ENCODE measurements around the gene PNMA6E. TPM values are rescaled to one million over a fixed set of nuclear protein-coding genes. Genes with fewer than 3 reads are reported as not detected.

Gene PNMA6E
- total RNA-seq, result not detected

DNA sequence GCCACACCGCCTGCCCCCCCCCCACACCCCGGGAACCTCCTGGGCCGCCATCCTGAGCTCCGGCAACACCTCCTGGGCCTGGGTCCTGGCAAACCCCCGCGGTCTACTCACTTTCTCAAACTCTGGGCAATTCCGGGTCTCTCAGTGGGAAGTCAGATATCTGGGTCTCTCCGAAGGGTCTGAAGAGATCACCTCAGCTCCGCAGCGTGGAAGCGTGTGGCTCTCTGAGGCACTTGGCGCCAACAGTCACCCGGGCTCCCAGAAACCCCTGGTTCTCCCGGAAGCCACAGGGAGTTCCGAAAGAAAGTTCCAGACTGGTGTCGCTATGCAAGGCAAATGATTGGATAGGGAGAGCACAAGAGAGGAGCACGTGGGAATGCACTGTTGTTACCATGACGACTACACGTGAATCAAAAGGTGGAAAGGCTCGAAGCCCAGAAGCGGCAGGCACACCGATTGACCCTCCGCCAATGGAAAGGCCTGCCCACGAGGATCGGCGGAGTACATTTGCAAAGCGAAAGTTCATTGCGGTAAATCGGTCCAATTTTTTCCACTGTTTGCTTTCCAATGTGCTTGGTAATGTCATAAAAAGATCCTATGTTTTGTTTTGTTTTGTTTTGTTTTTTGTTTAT is at the start of gene PNMA6E:
Gene PNMA6E, minus strand, starts transcription at position 218 of the 632 bp plus-strand sequence. CDS start 2,501 bp downstream, outside the sequence.
- no peak for DNase-seq (ENCODE audit: low spot score)

DNA sequence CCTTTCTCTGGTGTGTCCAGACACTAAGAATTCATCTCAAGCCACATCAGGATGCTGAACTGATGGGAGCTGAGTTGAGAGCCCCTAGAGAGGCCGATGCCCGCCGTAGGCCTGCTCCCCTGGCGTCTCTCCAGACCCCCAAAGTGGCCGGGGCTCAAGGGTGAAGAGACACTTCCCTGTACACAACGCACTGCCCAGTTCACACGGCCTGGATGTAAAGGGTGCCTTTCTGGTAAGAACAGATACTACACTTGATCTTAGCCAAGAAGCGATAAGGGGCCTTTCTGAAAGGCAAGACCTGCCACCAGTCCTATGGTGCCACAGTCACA is 49.8 kb upstream of the PNMA6E start:
- DNase-seq (ENCODE audit: low spot score), result no peak

DNA sequence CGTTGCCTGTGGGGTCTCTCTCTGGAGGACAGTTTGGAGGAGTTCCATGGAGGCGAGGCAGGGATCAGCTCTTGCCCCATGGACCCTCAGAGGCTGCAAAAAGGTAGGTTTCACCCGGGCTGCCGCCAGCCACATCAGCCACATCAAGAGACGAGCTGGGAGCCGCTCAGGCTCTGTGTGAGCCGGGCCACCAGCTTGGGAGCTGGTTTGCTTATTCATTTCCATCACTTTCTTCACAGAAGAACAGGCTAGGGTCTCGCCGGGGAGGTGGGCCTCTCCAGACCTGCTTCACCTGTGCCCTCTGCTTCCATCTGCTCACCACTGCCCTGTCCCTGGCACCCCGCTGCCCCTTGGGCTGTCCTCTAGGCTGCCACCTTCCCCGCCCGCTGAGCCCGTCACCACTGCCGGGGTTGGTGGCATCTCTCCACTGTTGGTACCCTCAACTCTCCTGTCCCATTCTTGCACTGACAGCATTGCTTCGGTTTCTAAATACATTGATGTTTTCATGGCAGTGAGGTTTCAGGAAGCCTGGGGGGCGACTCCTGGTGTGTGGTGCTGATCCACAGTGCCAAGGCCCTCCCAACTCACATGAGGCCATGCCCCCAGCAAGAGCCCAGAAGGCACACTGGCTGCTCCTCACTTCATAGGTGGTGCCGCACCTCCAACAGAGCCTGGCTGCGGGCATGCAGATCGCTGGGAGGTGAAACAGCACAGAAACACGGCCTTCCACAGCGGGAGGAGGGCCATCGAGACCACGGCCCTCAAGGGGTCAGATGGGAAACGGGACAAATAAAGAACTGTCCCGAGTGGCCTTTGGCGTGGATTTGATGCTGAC is 49.2 kb upstream of the PNMA6E start:
- DNase-seq (ENCODE audit: low spot score), result no peak

DNA sequence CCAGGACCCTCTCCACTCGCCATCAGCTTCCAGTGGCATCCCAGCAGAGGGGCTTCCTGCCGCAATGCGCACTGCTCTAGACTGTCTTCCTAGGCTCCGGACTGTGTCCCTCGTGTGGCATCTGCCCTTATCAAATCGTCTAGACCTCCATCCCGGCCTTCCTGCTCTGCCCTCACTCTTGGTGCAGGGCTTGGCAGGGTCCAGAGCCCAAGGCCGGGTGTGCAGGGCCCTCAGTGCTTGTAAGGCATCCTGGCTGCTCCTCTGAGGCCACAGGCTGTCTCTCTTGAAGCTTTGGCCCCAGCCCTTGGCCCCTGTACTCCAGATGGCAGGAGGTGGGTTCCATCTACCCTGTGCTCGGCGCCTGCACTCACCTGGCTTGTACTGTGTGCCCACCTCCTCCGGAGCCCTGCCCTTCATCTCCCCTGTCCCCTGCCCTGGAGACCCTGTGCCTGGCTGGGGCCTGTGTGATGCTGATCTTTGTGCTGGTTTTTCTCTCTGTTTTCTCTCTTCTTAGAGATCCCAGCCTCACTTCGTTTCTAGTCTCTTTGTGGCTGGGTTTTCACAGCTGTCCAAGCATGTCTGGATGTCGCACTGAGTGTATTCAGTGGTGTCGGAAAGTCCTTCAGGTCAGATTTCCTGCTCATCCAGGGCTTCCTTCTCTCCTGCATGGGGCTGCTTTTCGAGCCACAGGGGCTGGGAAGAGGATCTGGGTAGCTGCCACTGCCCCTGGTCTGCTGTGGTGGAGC is 48.4 kb upstream of the PNMA6E start:
- no peak for DNase-seq (ENCODE audit: low spot score)

- DNase-seq (ENCODE audit: low spot score), result no peak
Measured at GRCh38 chrX:153448556-153449367, 47.6 kb upstream of the PNMA6E start.

GRCh38 chrX:153447581-153447960 is 46.4 kb upstream of the PNMA6E start:
- DNase-seq (ENCODE audit: low spot score), result no peak

- no peak for DNase-seq (ENCODE audit: low spot score)
Measured at GRCh38 chrX:153446950-153447580, 45.9 kb upstream of the PNMA6E start.

DNA sequence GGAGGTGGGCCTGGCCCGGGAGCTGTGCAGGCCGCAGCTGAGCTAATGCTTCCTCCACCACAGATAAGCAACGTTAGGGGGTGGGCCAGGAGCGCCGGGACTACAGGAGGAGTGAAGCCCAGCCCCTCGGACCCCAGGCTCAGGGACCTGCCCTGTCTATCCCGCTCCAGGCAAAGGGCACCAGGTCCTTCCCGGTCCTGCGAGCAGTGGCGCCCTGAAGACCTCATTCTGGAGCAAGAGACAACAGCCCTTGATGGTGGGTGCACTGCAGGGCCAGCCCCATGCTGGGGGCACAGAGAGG is 45.4 kb upstream of the PNMA6E start:
- no peak for DNase-seq (ENCODE audit: low spot score)

DNA sequence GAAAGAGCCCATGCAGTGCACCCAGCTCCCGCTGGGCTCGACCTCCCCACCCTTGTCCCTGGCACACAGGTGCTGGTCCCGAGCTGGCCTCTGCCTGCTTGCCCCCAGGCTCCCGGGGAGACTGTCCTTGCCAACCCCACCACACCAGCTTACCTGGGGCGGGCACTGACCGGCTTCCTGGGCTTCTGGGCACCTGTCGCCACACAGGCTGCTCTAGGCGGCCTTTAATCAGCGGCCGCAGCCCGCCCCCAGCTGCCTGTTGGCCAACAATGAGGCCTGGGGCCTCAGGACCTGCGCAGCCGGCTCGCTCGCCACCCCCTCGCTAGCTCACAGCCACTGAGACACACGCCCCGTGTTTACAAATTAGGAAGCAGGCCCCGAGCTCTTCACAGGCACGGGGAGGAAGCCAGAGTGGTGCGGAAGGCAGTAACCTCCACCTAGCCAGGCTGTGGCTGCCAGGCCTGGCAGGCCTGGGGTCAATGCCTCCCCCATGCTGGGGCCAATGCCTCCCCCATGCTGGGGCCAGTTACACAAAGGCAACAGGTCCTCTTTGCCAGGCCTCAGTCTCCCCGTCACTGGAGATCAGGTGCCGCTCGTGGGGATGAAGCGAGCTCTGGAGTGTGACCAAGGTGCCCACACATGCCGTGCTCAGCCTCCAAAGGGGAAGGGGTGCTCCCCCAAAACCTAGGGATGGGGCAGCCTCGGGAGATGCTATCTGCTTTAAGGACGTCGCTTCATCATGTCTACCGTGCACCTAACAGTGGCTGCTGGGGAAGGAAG is 44.9 kb upstream of the PNMA6E start, which contains the start of gene TREX2:
Gene TREX2, minus strand, starts transcription at position 201 of the 780 bp plus-strand sequence. CDS start 626 bp downstream, outside the sequence.
- no peak for DNase-seq (ENCODE audit: low spot score)

DNA sequence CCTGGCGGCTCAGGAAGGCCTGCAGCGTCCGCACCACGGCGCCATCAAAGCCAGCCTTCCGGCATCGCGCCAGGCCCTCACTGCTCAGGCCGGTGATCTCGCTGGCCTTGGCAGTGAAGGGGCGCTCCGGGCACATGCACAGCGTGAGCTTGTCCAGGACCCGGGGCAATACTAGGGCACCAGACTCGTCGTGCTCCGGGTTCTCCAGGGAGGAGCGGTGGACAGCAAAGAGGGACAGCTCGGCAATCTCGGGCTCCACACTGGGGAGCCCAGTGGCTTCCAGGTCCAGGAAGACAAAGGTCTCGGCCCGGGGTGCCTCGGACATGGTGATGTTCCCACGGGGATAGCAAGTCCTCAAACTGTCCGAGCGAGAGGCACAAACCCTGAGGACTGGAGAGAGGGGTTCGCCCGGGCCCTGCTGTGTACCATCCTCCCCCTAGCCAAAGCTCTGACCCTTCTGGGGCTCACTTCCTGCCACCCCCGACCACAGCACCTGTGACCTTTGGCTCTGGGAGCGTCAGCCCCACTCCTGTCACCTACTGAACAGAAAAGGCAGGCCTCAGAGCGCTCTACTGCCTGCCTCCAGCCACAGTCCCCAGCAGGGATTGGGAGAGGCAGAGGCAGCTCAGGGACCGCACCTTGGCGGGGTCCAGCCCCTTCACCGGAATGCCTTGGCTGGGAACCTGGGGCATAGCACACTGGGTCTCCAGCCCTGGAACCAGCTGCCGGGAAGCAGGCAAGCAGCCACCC is 44.1 kb upstream of the PNMA6E start:
- DNase-seq (ENCODE audit: low spot score), result no peak

- no peak for DNase-seq (ENCODE audit: low spot score)
Measured at GRCh38 chrX:153444333-153445011, 43.3 kb upstream of the PNMA6E start.

DNA sequence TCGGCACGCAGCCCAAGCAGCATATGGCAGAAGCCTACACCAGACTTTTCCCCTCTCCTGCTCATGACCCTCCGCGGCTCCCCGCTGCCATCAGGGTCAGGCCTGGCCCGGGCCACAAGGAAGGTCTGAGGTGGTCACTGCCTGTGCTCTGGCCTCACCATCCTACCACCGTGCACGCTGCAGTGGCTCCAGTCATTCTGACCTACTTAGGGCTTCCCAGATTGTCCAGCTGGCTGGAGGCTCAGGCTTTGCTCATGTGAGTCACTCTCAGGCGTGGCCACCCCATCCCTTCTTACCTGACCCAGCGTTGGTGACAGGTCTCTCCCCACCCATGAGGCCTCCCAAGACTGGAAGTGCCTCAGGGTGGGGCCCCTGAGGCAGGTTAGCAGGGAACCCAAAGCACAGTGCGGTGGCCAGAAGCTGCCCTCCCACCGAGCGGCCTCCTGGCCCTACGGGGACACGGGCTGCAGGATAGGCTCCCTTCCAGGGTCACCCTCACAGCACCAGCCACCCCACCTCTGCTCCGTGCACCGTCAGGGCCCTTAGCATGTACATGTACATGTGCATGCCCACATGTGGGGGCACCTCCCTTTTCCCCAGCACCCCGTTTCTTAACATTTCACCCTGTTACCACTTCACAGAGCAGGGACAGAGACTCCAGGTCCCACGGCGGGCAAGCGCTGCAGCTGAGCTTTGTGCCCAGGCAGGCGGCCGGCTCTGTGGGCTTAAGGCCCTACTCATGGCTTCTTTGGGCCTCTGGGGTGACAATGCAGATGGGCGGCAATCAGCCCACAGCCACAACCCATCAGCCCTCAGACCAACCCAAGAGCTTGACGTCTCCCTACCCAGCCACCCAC is 42.6 kb upstream of the PNMA6E start:
- DNase-seq (ENCODE audit: low spot score), result no peak

DNA sequence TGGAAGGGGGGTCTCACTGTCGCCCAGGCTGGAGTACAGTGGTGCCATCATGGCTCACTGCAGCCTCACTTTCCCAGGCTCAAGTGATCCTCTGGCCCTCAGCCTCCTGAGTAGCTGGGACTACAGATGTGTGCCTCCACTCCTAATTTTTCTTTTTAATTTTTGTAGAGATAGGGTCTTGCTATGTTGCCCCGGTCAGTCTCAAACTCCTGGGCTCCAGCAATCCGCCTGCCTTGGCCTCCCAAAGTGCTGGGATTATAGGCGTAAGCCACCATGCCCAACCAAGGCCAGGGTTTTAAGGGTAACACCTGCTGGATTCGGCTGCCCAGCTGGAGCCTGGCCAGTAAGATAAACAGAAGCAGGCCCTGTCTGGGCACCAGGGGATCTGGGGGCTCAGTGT is 41.3 kb upstream of the PNMA6E start:
- DNase-seq (ENCODE audit: low spot score), result no peak

DNA sequence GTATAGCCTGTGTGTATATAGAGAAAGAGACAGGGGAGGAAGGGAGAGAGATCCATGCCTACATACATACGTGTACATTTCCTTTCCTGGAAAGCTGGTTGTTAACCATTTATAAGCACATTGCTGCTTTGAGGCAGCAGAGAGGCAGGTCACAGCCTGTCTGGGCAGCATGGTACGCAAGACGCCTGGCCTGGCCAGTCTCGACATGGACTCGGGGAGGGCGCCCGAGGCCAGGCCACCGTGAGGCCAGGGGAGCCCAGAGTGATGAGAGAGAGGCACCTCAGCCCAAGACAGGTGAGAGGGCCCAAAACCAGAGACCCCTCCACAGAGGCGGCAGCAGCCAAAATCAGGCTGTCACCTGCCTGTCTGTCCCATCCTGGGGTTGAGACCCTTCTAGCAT is 40.8 kb upstream of the PNMA6E start:
- no peak for DNase-seq (ENCODE audit: low spot score)

GRCh38 chrX:153441296-153441695 is 40.1 kb upstream of the PNMA6E start:
- no peak for DNase-seq (ENCODE audit: low spot score)

GRCh38 chrX:153440556-153441135 is 39.5 kb upstream of the PNMA6E start:
- DNase-seq (ENCODE audit: low spot score), result no peak

- DNase-seq (ENCODE audit: low spot score), result no peak
Measured at GRCh38 chrX:153439977-153440376, 38.8 kb upstream of the PNMA6E start.

DNA sequence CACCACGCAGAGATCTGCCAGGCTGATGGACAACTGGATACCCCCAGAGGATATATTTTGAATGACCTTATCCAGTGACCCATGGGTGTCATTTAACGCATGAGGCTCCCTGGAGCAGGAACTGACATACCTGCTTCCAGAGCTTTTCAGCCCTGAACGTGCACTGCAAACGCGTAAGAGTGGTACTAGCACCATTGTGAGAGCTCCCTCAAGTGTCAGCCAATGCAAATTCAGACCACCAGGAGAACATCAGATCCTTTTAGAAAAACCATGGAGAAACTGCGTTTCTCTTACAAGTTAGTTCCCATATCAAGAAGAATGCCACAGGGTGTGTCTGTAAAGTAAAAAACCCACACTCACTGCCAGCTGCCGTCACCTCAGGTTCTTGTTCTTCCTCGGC is 37.4 kb upstream of the PNMA6E start:
- no peak for DNase-seq (ENCODE audit: low spot score)

Measured in mucosa of gallbladder (tissue), 1 donor.